GM18867 (cell line): ENCODE results near the gene PKDREJ.

Source experiments
- ATAC-seq: cut with Tn5 transposase; IDR thresholded peaks from one replicate; pipeline ENCODE4 v1.9.1; 2021; ENCODE audit warnings: mild to moderate bottlenecking, moderate library complexity; ENCODE audit not compliant: unreplicated experiment

PKDREJ gene

DNA sequence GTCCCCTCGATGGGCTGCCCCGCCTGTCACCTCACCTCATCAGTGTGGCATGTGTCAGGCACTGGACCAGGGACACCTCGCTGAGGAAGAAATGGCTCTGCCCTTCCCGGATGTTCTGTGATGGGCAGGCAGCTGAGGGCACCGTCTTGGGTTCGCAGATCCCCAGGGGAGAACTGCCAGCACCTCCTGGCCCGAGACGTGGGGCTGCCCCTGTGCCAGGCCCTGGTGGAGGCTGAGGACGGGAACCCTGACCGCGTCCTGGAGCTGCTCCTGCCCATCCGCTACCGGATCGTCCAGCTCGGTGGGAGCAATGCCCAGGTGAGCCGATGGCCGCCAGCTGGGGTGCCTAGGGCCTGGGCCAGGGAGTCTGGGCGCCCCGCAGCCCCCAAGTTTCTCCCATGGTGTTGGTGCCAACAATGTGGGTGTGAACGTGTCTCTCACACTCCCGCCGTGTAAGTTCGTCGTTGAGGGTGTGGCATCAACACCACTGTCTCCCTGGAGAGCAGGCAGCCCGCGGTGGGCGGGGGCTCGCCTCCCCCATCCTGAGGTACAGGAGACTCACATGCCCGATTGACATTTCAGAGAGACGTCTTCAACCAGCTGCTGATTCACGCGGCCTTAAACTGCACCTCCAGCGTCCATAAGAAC lies 26.2 kb upstream of the PKDREJ start:
- ATAC-seq = no peak

DNA sequence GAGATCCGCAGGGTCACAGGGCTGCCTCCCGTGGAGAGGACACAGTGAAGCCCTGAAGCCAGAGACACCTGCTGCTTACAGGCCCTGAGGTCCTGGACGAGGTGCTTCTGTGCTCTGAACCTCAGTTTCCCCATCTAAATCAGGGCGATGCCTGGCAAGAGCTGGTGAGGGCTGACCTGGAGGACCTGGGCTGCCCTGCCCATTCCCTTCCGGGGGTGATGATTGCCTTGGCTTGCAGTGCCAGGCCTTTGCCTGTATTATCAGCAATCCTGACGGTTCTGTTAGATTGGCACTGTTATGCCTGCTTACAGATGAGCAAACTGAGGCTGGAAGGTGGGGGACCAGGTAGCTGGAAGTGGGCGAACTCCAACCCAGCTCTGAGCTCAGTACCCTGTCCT lies 25.7 kb upstream of the PKDREJ start:
- no peak for ATAC-seq

DNA sequence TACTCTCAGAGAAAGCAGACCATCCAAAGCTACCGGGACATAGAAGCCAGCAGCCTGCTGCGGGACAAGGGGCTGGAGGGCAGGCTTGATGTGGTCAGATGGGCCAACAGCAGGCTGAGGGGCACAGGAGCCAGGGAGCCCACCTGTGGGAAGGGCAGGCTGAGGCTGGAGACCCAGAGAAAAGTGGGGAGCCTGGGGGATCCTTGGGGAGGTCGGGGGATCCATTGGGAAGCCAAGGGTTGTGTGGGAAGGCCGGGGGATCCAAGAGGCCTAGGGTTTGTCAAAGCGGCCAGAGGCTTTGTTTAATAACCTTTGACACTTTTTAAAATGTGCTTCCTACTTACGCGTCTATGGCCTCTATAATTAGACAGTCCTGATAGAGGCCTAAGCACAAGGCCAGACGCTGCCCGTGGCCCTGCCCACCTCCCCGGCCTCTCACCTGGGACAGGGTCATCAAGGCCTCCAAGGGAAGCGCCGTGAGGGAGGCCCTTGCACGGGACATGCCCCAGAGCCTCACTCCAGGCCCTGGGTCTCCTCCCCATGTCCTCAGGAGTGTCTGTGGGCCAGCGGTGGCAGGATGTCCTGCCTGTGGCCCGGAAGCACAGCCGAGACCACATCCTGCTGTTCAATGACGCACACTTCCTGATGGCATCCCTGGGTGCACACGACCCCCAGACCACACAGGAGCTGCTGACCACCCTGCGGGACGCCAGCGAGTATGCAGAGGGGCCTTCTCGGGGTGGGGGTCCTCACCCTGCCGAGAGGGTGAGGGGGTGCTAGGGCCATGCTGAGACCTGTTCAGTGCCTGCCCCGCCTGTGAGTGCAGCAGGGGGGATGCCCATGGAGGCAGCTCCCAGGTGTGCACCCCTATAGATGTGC lies 25.0 kb upstream of the PKDREJ start:
- peak; percentile 65 for ATAC-seq

DNA sequence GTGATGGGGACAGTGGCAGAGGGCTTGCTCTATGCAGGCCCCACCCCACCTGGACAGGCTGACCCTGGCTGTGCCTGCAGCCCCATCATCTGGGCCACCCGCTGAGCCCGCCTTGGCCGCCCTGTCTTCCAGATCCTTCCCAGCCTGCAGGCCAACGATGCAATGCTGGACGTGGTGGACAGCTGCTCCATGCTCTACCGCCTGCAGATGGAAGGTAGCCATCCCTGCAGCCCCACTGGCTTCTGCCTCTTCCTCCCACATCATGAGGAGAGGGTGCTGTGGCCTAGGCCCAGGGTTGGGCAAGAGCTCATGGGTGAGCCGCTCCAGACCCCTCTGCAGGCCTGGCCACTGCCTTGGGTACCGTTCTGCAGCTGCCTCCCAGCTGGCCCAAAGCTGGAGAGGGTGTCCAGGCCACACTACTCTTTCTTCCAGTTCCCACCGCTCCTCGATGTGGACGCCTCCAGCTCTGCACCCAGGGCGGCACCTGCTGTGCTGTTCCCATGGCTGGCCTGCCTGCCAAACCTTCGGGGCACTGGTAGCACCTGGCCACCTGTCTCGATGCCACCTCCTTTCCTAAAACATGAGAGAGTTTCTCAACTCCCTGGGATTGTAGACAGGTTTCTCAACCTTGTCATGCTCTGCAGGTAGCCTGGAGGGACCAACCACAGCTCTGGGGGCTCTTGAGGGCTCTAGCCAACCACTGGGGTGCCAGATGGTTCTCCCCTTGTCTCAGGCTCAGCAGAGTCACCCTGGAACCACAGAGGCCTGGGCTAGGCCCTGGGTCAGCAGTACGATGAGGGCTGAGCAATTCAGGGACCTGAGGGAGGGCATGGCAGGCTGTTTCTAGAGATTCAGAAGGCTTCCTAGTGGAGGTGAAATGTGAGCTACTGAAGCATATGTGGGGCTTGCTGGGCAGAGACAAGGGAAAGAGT lies 24.1 kb upstream of the PKDREJ start:
- ATAC-seq = no peak

DNA sequence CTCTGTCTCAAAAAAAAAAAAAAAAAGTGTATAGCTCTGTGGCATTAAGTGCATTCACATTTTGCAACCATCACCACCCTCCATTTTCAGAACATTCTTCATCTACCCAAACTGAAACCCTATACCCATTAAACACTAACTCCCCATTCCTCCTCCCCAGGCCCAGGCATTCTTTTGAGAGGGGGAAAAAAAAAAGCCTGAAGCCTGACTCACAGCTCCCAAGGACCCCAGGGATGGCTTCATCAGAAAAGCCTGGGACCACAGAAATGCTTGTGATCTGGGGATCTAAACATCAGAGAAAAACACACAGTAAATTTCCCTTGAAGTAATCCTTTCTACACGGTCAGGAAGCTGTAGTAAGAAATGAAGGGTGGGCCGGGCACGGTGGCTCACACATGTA lies 22.9 kb upstream of the PKDREJ start:
- no peak for ATAC-seq

DNA sequence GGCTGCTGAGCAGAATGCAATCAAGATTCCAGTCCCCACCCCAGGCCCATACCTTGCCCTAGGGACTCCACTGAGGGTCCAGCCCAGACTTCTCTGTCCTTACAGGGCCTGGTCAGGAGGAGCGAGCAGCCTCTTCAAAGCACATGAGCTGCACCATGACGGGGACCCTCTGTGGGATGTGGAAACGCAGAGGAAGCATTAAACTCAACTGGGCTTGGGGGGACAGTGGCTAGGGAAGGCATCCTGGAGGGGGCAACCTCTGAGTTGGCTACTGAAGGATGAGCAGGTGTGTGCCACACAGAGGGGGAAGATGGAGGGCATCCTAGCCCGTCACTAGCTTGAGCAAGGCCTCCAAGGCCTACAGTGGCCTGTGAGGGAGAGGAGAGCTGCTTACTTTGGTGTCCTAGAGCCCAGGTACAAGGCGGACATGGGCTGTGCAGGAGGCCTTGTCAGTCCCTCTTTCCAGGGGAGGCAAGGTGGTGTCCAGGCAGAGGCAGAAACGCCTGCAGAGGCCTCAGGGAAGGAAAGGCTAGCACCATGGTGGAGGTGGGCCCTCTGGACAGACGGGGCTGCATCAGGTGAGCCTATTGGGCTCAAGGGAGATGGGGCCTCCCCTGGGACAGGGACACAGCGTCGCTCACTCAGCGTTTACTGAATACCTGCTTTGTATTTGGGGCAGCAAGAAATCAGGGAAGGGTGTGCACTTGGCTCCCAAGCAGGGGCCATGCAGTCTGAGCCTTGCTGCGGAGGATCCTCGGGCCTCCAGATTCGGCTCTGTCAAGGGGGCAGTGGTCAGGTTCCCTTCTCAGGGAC lies 18.9 kb upstream of the PKDREJ start:
- no peak for ATAC-seq

DNA sequence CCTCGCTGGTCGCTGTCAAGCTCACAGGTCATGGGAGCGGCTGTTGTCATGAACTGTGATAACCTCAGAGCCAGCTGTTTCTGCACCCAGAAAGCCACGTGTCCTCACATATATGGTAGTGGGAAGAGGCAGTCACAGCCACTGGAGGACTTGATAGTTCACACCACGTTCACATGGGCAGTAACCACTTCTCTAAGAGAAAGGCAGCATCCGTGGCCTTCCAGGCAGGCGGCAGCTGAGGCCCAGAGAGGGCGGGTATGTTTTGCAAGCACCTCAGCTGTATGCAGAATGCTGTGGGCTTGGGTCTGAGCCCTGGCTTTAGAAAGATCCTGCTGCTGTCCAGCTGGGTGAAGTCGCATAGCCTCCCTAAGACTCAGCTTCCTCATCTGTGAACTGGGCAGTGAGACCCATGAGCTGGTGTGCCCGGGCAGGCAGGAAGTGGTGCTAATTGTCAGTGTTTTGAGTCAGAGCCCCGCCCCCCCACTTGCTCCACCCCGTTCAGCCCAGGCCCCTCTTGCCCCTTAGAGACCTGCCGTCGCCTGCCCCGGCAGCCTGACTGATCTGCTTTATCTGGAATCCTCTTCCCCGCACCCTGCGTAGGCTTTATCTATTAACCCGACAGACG lies 18.0 kb upstream of the PKDREJ start:
- peak; percentile 70 for ATAC-seq

DNA sequence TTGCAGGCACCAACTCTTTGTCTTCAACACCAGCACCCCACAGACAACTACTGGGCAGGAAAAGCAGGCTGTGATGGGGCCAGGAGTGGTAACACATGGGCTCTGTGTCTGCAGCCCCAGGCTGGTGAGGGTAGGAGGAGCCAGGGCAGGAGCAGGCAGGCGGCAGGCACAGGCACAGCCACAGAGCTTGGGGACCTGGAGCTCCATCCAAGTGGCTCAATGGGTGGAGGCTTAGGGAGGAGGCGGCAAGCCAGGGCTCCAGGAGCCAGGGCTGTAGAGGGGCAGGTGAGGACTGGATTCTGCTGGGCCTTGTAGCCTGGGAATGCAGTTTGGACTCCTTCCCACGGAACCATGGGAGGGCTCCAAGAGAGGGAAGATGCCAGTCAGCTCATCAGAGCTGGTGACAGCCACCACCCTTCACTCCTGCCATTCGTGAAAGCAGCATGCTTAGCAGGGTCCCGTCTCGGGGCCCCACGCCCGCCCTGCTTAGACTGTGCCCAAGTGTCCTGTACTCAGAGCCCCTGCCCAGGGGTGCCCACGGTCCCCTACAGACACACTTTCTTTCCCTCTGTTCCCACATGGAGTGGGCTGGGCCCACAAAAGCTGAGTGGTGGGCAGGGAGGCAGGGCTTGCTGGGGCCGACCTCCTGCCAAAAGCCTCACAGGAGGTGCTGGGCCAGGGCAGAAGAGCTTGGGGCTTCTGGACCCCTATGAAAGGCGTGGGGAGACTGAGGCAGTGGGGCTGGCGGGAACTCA lies 17.1 kb upstream of the PKDREJ start:
- no peak for ATAC-seq

DNA sequence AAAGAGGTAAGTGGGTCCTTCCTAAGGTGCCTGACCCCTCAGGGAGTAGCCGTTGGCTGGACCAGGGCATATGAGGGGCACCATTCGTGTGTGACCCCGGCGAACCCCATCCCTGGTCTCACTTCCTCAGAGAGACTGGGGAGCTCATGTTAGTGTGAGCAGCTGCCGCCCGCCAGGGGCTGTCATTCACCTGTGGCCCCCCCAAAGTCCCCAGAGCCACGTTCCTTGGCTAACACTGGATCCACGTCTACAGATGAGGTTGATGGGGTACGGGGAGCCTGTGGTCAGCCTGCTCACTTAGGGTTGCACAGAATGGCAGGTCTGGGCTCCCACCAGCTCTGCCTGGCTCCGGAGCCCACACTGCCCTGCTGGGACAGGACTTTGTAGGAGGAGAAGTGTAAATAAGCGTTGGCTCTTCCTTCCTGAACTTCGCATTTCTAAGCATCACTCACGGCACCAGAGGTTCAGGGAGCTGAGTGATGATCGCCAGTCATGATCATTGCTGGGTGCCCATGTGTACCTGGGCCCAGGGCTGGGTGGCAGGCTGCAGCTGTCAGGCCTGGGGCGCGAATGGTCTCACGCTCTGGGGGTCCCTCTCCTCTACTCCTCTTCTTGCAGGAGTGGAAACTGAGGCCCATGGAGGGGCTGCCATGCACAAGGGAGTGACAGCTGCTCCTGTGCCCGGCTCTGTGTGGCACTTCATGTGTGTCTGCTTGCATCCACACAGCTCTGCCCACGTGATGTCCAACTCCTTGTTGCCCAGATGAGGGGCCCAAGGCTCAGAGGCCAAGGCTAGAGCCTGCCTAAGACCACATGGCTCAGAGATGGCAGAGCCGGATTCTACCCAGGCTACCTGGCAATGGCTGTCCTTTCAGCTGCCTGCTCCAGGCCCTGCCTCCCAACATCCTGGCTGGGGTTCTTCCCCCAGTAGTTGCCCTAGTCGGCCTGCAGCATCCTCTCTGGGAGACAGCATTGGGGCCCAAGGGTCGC lies 15.8 kb upstream of the PKDREJ start:
- ATAC-seq = no peak

DNA sequence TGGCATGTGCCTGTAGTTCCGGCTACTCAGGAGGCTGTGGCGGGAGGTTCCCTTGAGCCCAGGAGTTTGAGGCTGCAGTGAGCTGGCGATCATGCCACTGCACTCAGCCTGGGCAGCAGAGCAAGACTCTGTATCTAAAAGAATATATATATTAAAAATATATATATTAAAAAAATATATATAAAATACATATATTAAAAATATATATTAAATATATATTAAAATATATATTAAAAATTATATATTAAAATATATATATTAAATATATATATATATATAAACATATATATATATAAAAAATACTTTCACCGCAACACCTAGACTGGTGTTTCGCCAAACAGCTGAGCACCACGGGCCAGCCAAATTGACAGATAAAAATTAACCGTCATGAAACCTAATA lies 13.4 kb upstream of the PKDREJ start:
- ATAC-seq = no peak

DNA sequence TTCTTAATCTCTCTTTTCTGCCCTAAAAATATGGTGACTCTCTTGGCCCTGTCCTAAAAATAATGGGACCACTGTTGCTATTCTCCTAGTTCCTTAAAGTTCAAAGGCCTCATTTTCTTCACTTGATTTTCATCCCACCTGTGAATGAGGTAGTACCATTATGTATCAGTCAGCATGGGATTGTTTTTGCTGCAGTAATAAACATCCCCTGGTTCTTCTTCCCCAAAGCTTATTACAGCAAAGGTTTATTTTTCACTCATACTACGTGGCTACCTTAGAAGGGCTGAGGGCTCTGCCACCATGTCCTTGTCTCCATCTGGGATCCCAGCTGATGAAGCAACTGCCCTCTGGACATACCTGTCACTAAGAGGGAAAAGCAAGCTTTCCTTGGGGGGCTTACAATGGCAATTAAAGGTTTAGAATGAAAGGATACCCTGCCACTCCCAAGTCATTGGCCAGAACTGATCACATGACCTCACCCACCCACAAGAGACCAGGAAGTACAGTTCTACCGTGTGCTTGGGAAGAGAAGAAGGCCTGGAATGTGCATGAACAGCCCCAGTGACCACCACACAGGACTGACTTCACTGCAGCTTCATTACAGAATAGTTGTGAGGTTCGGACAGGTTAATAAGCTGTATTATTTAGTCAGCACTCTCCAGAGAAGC lies 12.4 kb upstream of the PKDREJ start:
- ATAC-seq = no peak

DNA sequence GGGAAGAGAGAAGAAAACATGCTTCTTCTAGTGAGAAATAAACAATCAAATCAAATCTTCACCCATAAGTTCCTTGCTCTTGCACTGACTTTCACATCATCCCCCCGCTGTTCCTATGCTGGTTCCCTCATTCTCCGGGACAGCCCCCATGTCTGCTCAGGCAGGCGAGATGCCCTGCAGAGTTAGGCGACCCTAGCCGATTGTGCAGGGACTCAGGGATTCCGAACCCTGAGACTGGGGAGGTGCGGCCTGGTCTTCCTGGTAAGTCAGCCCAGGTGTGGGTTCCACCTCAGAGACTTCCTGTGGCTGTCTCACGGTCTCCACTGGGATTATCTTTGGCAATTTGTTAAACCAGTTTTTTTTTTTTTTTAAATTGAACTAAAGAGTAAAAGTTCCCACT lies 11.2 kb upstream of the PKDREJ start:
- ATAC-seq = no peak

DNA sequence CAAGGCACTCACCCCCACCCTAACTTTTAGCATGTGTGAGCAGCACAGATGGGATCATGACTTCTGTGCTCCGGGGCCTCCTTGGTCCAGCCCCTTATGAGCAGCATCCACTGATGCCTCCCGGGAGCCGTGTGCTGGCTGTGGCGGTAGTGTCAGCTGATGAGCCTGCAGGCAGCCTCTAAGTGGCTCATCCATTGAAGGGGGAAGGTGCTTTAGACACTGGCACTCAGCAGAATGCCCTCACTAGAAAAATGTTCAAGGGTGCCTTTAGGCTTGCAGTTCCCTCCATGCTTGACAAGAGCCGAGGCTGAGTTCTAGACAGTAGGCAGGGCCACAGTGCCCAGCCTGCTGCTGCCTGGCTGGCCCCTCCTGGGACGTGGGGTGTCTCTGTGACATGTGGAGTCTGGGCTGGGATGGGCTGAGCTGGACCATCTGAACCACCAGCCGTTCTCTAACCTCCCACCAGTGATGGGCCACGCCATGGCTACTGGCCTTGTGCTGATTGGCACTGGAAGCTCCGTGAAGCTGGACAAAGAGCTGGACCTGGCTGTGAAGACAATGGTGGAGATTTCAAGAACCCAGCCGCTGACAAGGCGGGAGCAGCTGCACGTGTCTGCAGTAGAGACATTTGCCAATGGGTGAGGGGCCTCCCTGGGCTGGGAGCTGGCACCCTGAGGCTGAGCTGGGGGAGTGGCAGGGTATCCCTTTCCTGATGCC lies 10.4 kb upstream of the PKDREJ start:
- ATAC-seq = no peak

DNA sequence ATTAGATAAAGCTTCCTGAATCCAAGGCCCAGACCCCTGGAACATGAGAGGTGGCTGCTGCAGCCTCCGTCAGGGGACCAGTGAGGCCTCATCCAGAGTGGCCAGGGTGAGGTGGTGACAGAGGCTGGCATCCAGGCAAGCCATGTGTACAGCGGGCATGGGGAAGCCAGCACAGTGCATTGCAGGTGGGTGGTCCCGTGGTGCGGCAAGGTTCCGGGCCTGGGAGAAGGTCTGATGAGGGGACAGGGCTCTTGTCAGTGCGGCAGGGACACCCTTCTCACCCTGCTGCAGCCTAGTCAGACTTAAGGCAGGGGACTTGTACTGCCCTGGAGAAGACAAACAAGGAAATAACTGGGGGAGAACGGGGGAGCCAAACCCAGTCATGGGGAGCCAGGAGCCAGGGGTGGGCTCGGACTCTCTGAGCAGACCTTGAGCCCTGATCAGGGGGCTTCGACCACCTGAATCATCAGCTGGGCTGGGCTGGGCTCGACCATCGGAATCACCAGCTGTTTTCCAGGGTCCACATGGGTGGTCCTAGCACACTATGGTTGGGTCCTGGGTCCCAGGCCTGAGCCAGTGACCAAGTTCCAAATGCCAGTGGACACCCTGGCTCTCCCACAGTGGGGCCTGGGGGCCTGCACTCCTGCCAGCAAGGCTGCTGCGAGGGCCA lies 9.8 kb upstream of the PKDREJ start:
- ATAC-seq = no peak

DNA sequence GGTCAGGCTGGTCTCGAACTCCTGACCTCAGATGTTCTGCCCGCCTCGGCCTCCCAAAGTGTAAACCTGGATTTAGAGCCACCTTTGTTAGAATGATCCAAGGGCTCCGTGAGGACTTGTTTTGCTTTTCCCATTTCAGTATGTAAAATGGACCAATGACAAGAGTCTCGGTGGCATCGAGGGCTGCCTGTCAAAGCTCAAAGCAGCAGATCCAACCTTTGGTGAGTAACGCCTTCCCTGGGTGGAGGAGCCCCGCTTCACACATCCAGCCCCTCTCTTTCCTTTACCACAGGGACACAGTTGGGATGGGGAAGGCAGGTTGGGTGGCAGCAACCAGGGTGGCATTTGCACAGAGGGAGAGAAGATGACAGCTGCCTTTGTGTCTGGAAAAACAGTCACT lies 9.1 kb upstream of the PKDREJ start:
- ATAC-seq = no peak

DNA sequence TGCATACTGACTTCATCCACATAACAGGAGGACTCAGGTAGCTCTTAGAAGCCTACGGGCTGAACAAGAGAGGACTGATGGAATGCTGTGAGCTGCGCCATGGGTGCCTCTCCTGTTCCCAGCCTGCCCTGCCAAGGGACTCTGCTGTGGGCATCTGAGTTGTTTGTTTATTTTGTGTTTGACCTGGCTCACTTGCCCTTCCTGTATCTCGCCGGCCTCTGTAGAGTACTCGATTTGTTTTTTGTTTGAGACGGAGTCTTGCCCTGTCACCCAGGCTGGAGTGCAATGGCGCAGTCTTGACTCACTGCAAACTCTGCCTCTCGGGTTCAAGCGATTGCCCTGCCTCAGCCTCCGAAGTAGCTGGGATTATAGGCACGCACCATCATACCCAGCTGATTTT lies 6.4 kb upstream of the PKDREJ start:
- ATAC-seq = no peak
